ENCODE results near the gene RPS6KA1. TPM values are rescaled to one million over a fixed set of nuclear protein-coding genes. Genes with fewer than 3 reads are reported as not detected.
A peak's percentile ranks its signal among the peaks of the same experiment; 100 is the strongest.

RPS6KA1 gene
- total RNA-seq, 1 donor from 2014 or later, result 9.6 TPM

DNA sequence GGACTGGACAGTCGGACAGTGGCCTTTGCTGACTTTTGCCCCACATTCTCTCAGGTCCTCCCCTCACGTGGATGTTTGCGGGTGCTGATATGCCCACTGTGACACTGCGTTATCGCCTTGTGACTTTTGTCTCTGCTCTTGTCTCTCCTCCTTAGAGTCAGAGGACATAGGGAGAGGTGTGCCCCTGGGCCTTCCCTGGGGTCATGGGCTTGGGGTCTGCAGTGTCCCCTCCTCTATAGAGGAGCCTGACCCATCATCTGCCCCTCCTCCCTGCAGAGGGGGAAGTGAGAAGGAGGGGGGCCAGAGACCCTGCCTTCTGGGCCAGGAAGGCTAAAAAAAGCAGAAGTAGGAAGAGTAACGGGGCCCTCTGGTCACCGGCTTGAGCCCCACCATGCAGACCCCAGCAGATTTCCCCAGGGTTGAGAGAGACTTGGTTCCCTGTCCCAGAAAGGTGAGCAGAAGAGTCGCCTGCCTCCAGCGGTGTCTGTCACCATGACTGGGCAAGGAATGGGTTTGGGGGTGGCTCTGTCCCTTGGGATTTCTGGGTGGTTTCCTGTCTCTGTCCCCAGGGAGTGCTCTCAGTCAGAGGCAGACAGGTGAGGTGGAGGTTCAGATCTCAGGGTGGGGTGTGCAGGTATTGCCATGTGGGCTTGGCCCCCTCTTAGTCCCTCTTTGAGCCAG lies 13.3 kb downstream of the RPS6KA1 start:
- TF ChIP-seq, protein P1, sequence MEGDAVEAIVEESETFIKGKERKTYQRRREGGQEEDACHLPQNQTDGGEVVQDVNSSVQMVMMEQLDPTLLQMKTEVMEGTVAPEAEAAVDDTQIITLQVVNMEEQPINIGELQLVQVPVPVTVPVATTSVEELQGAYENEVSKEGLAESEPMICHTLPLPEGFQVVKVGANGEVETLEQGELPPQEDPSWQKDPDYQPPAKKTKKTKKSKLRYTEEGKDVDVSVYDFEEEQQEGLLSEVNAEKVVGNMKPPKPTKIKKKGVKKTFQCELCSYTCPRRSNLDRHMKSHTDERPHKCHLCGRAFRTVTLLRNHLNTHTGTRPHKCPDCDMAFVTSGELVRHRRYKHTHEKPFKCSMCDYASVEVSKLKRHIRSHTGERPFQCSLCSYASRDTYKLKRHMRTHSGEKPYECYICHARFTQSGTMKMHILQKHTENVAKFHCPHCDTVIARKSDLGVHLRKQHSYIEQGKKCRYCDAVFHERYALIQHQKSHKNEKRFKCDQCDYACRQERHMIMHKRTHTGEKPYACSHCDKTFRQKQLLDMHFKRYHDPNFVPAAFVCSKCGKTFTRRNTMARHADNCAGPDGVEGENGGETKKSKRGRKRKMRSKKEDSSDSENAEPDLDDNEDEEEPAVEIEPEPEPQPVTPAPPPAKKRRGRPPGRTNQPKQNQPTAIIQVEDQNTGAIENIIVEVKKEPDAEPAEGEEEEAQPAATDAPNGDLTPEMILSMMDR (IDR thresholded peaks at IDR 0.05), result no peak
- DNase-seq (ENCODE audit: low spot score in 2 of 2), result no peak

GRCh38 chr1:26543462-26543861 lies 13.9 kb downstream of the RPS6KA1 start:
- intact Hi-C loops (cut with DNase I), result no loop called here
- no peaks in the 10 kb centered on the region for H3K27me3 ChIP-seq
- H3K4me1 ChIP-seq, result no peaks in the 10 kb centered on the region
- no peak for DNase-seq (ENCODE audit: low spot score in 2 of 2)
- H3K4me3 ChIP-seq, result no peak overlapping the region
- no peaks in the 10 kb centered on the region for H3K36me3 ChIP-seq
- TF ChIP-seq, protein P1 (IDR thresholded peaks at IDR 0.05), result no peak
- H3K27ac ChIP-seq, result peak overlapping the region; percentile 22 to 62
- H3K9me3 ChIP-seq, result no peaks in the 10 kb centered on the region

More for the DNA sequence above, 13.3 kb downstream of the RPS6KA1 start:
- Histone ChIP-seq H3K9me3 (no peaks in the 10 kb centered on the region), H3K4me1 (no peaks in the 10 kb centered on the region), H3K27me3 (no peaks in the 10 kb centered on the region), H3K27ac (peak overlapping the region; percentile 22 to 62), H3K36me3 (no peaks in the 10 kb centered on the region), H3K4me3 (no peak overlapping the region)
- intact Hi-C loops (cut with DNase I), result no loop called here

DNA sequence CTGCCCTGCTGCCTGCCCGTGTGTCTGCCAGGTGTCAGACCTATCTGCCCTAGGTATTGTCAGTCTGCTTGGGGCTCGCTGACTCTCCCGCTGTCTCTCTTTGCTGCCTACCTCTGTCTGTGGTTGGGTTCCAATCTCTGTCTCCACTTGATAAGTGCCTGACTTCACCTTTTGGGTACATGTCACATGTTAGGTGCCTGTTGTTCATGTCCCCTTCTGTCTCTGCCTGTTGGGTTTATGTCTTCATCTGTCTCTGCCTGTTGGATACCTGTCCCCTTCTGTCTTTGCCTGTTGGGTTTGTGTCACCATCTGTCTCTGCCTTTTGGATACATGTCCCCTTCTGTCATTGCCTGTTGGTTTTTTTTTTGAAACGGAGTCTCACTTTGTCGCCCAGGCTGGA lies 14.6 kb downstream of the RPS6KA1 start:
- Histone ChIP-seq H3K27me3 (no peaks in the 10 kb centered on the region), H3K4me3 (no peak overlapping the region), H3K4me1 (no peaks in the 10 kb centered on the region), H3K9me3 (no peaks in the 10 kb centered on the region), H3K36me3 (no peaks in the 10 kb centered on the region), H3K27ac (peak overlapping the region; percentile 3 to 6)
- TF ChIP-seq, protein P1 (IDR thresholded peaks at IDR 0.05), result no peak
- no peak for DNase-seq (ENCODE audit: low spot score in 2 of 2)
- intact Hi-C loops (cut with DNase I), result no loop called here

- TF ChIP-seq, protein P1 (IDR thresholded peaks at IDR 0.05), result no peak
- intact Hi-C loops (cut with DNase I), result no loop called here
- Histone ChIP-seq H3K9me3 (no peaks in the 10 kb centered on the region), H3K27ac (peak overlapping the region in 1 of 2 donors; percentile 20), H3K27me3 (no peaks in the 10 kb centered on the region), H3K4me3 (peak overlapping the region in 1 of 2 donors; percentile 46), H3K36me3 (no peaks in the 10 kb centered on the region), H3K4me1 (no peaks in the 10 kb centered on the region)
- DNase-seq (ENCODE audit: low spot score in 2 of 2), result no peak
Observed at GRCh38 chr1:26545969-26546323, 16.4 kb downstream of the RPS6KA1 start.

GRCh38 chr1:26546375-26546774 lies 16.8 kb downstream of the RPS6KA1 start:
- no peaks in the 10 kb centered on the region for H3K9me3 ChIP-seq
- no peak overlapping the region for H3K27ac ChIP-seq
- no peaks in the 10 kb centered on the region for H3K36me3 ChIP-seq
- DNase-seq (ENCODE audit: low spot score in 2 of 2), result no peak
- intact Hi-C loops (cut with DNase I), result no loop called here
- no peaks in the 10 kb centered on the region for H3K4me1 ChIP-seq
- TF ChIP-seq, protein P1 (IDR thresholded peaks at IDR 0.05), result no peak
- H3K4me3 ChIP-seq, result peak overlapping the region in 1 of 2 donors; percentile 46
- no peaks in the 10 kb centered on the region for H3K27me3 ChIP-seq
